ENCODE results near the gene PPP1CB.

PPP1CB gene

DNA sequence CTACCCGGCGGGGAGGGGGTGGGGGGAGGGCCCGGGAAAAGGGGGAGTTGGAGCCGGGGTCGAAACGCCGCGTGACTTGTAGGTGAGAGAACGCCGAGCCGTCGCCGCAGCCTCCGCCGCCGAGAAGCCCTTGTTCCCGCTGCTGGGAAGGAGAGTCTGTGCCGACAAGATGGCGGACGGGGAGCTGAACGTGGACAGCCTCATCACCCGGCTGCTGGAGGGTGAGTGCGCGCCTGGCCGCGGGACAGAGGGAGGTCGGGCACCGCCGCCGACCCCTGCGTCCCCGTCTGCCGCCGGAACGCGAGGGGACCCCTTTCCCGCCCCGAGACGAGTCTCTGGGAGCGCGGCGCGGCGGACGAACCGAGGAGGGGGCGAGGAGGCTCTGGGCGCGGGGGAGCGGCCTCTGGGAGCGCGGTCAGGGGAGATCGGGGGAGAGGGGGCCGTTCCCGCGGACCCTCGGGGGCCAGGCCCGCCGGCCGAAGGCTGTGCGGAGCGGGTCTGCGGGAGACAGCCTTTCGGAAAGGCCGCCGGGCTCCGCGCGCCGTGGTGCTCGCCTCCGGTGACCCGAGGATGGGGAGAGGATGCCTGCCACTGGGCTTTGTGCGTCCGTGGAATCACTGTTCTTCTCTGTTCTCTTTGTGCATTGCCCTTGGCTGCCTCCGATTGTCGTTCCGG lies 463 bp downstream of the PPP1CB start (continued):
- no peak for TF ChIP-seq MEIS1 (CRISPR knock-in tag; IDR thresholded peaks at IDR 0.05; ENCODE audit: borderline replicate concordance)
- no peak for TF ChIP-seq ZNF146 (tag by site-specific recombination; IDR thresholded peaks at IDR 0.05)
- TF ChIP-seq, protein P1, sequence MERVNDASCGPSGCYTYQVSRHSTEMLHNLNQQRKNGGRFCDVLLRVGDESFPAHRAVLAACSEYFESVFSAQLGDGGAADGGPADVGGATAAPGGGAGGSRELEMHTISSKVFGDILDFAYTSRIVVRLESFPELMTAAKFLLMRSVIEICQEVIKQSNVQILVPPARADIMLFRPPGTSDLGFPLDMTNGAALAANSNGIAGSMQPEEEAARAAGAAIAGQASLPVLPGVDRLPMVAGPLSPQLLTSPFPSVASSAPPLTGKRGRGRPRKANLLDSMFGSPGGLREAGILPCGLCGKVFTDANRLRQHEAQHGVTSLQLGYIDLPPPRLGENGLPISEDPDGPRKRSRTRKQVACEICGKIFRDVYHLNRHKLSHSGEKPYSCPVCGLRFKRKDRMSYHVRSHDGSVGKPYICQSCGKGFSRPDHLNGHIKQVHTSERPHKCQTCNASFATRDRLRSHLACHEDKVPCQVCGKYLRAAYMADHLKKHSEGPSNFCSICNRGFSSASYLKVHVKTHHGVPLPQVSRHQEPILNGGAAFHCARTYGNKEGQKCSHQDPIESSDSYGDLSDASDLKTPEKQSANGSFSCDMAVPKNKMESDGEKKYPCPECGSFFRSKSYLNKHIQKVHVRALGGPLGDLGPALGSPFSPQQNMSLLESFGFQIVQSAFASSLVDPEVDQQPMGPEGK (tag by site-specific recombination; IDR thresholded peaks at IDR 0.05) = peak; percentile 75
- no peak for TF ChIP-seq ZNF600 (tag by site-specific recombination; IDR thresholded peaks at IDR 0.05)
- no peak for TF ChIP-seq ZNF324 (tag by site-specific recombination; IDR thresholded peaks at IDR 0.05)
- TF ChIP-seq PRDM1 (tag by site-specific recombination; IDR thresholded peaks at IDR 0.05) = no peak
- TF ChIP-seq ZNF792 (tag by site-specific recombination; IDR thresholded peaks at IDR 0.05) = no peak
- TF ChIP-seq SP7 (tag by site-specific recombination; IDR thresholded peaks at IDR 0.05) = peak; percentile 41
- TF ChIP-seq ZNF398 (tag by site-specific recombination; IDR thresholded peaks at IDR 0.05) = peak; percentile 75
- TF ChIP-seq ZNF335 (tag by site-specific recombination; conservative IDR thresholded peaks at IDR 0.05) = peak; percentile 58
- TF ChIP-seq ZNF658 (tag by site-specific recombination; IDR thresholded peaks at IDR 0.05) = no peak
- no peak for TF ChIP-seq MZF1 (tag by site-specific recombination; IDR thresholded peaks at IDR 0.05; ENCODE audit: borderline replicate concordance)
- no peak for TF ChIP-seq ZNF707 (tag by site-specific recombination; IDR thresholded peaks at IDR 0.05)

GRCh38 chr2:28752631-28753376 lies 1.2 kb downstream of the PPP1CB start:
- Histone ChIP-seq H3K4me3 (ENCODE audit: low read depth, low read length) (peak overlapping the region; percentile 97), H3K36me3 (ENCODE audit: control insufficient read depth in 2 of 2, insufficient read depth in 1 of 2, low read length in 2 of 2) (no peaks in the 10 kb centered on the region), H3K4me1 (ENCODE audit: control insufficient read depth, insufficient read depth, low read length) (peaks cover 25% of the 10 kb centered on the region), H3K27ac (ENCODE audit: extremely low read depth, low read depth, low read length) (peak overlapping the region; percentile 98), H3K9me3 (ENCODE audit: control insufficient read depth, insufficient read depth, low read depth, low read length) (no peaks in the 10 kb centered on the region)
- ChIA-PET CTCF (interaction anchor here (0.5 to 1.6 kb wide), 8 partner anchors 9 to 292 kb away, joined by 3 to 12 read pairs (median 3); no protein-coding TSS in a partner anchor), POLR2A (interaction anchor here (1.0 to 1.4 kb wide), 7 partner anchors 61 to 157 kb away, joined by 3 to 23 read pairs (median 4); no protein-coding TSS in a partner anchor)
- TF ChIP-seq ZNF341 (tag by site-specific recombination; IDR thresholded peaks at IDR 0.05; ENCODE audit: low read depth) (0 out of 2 replicates have a peak, but pooled peaks have one; percentile 23), SP3 (tag by site-specific recombination; IDR thresholded peaks at IDR 0.05) (no peak), ZNF302 (tag by site-specific recombination; IDR thresholded peaks at IDR 0.05; ENCODE audit: low read depth) (no peak), ZNF629 (tag by site-specific recombination; IDR thresholded peaks at IDR 0.05) (peak; percentile 13; the same call in 1 of the 2 replicates)

DNA sequence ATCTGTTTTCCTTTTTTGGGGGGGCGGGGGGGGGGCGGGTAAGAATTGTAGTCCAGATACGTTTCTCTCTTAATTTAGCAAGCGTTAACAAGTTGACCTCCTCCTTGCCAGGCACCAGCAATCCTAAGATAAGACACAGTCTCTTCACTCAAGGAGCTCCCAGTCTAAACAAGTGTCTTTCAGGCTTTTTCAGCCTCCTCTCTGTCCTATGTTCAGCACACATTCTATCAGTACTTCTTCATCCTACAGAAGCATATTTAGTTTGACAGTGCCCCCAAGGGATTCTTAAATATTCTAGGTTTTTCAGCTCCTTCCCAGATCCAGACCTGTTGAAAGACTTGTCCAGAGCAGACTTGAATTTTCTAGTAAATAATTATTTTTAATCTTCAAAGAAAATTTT lies 2.7 kb downstream of the PPP1CB start:
- H3K27ac ChIP-seq (ENCODE audit: extremely low read depth, low read depth, low read length) = no peak overlapping the region
- CTCF ChIA-PET = interaction anchor here (0.8 to 2.6 kb wide), 4 partner anchors 35 to 171 kb away, joined by 3 to 32 read pairs (median 4); no protein-coding TSS in a partner anchor
- POLR2A ChIA-PET = interaction anchor here (0.9 to 1.2 kb wide), 2 partner anchors 70 to 160 kb away, joined by 3 to 4 read pairs; no protein-coding TSS in a partner anchor
- H3K4me3 ChIP-seq (ENCODE audit: low read depth, low read length) = no peak overlapping the region
- H3K4me1 ChIP-seq (ENCODE audit: control insufficient read depth, insufficient read depth, low read length) = peaks cover 27% of the 10 kb centered on the region
- TF ChIP-seq ZNF132 (tag by site-specific recombination; IDR thresholded peaks at IDR 0.05; ENCODE audit: borderline replicate concordance) (no peak), SCRT2 (tag by site-specific recombination; IDR thresholded peaks at IDR 0.05) (peak; percentile 48)
- no peaks in the 10 kb centered on the region for H3K9me3 ChIP-seq (ENCODE audit: control insufficient read depth, insufficient read depth, low read depth, low read length)
- H3K36me3 ChIP-seq (ENCODE audit: control insufficient read depth in 2 of 2, insufficient read depth in 1 of 2, low read length in 2 of 2) = no peaks in the 10 kb centered on the region; a peak in 1 of 3 replicates

Measured in HEK293 (cell line).